ENCODE data around the gene KCNV2. TPM values are rescaled to one million over a fixed set of nuclear protein-coding genes. Genes with fewer than 3 reads are reported as not detected.

KCNV2 gene
- total and polyA plus RNA-seq, 4 donors = 0.10 TPM; not detected in 3

DNA sequence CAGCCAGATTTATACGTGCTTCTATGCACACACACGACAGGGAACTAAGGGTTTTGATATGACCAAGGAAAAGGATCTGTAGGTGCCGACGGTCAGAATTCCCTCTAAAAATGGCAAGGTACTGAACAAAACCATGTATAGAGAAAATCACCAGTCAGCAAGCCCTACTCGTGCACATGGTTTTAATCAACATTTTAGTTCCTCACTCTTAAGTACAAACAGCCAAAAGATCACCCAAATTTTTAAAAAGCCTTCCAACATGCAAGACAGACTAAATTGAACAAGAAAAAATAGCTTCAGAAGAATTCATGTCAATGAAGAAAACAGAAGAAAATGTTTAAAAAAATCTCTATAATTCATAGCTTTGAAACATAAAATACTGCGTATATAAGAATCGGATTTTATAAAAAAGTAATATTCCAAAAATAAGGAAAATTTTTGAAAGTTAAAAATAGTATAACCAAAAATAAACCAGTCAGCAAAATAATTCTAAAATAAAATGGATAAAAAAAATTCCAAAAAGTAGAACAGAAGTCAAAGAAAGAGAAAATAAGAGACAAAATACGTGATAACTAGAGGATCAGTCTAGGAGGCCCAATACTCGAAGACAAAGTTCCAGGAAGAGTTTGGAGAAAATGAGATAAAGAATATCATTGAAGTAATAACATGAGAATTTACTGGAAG is 43.0 kb upstream of the KCNV2 start:
- TF ChIP-seq NR2F2 (IDR thresholded peaks at IDR 0.05) (no peak), EGR1 (IDR thresholded peaks at IDR 0.05; ENCODE audit: low read depth in 2 of 2) (no peak)
- H3K9me3 ChIP-seq (ENCODE audit: control insufficient read depth in 4 of 4, low read length in 3 of 4) = no peaks in the 10 kb centered on the region
- WGBS = 87% methylated on average over 9 of the region's 9 CpGs
- H3K4me3 ChIP-seq (ENCODE audit: low read depth in 1 of 3, low read length in 3 of 3) = no peak overlapping the region
- H3K9ac ChIP-seq (ENCODE audit: low read depth in 1 of 2, low read length in 2 of 2) = no peak overlapping the region
- H3K4me1 ChIP-seq (ENCODE audit: control insufficient read depth in 4 of 4, insufficient read depth in 4 of 4, low read length in 3 of 4) = no peaks in the 10 kb centered on the region
- H3K27me3 ChIP-seq (ENCODE audit: control insufficient read depth in 4 of 4, insufficient read depth in 4 of 4, low read length in 3 of 4) = no peaks in the 10 kb centered on the region
- H3K27ac ChIP-seq (ENCODE audit: low read depth in 1 of 2, low read length in 2 of 2) = no peak overlapping the region
- H3K36me3 ChIP-seq (ENCODE audit: control insufficient read depth in 4 of 4, insufficient read depth in 3 of 4, low read depth in 1 of 4, low read length in 3 of 4) = no peaks in the 10 kb centered on the region
- no peak for DNase-seq (ENCODE audit: low spot score)

DNA sequence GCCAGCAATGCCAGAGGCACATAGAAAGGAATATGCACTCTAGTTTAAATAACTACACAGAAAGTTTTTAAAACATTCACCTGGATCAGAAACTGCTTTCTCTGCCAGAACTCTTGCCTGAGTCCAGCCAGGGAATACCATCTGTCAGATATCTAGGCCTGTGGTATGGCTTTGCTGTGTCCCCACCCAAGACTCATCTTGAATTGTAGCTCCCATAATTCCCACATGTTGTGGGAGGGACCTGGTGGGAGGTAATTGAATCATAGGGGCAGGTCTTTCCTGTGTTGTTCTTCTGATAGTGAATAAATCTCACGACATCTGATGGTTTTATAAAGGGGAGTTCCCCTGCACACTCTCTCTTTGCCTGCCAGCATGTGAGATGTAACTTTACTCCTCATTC is 41.5 kb upstream of the KCNV2 start:
- TF ChIP-seq JUND (IDR thresholded peaks at IDR 0.05) (no peak), GABPA (IDR thresholded peaks at IDR 0.05 in 1 of 2, conservative IDR thresholded peaks at IDR 0.05 in 1 of 2) (no peak), SP1 (IDR thresholded peaks at IDR 0.05) (no peak), NR2F2 (IDR thresholded peaks at IDR 0.05) (no peak), HNF4G (IDR thresholded peaks at IDR 0.05) (no peak), HNF4A (conservative IDR thresholded peaks at IDR 0.05) (no peak), RXRA (IDR thresholded peaks at IDR 0.05) (no peak), FOXA1 (IDR thresholded peaks at IDR 0.05) (no peak), EGR1 (IDR thresholded peaks at IDR 0.05; ENCODE audit: low read depth in 2 of 2) (no peak)
- TF ChIP-seq, protein P1, sequence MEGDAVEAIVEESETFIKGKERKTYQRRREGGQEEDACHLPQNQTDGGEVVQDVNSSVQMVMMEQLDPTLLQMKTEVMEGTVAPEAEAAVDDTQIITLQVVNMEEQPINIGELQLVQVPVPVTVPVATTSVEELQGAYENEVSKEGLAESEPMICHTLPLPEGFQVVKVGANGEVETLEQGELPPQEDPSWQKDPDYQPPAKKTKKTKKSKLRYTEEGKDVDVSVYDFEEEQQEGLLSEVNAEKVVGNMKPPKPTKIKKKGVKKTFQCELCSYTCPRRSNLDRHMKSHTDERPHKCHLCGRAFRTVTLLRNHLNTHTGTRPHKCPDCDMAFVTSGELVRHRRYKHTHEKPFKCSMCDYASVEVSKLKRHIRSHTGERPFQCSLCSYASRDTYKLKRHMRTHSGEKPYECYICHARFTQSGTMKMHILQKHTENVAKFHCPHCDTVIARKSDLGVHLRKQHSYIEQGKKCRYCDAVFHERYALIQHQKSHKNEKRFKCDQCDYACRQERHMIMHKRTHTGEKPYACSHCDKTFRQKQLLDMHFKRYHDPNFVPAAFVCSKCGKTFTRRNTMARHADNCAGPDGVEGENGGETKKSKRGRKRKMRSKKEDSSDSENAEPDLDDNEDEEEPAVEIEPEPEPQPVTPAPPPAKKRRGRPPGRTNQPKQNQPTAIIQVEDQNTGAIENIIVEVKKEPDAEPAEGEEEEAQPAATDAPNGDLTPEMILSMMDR (IDR thresholded peaks at IDR 0.05; ENCODE audit: low read depth, low read length, missing input control) = no peak
- TF ChIP-seq, protein P2, sequence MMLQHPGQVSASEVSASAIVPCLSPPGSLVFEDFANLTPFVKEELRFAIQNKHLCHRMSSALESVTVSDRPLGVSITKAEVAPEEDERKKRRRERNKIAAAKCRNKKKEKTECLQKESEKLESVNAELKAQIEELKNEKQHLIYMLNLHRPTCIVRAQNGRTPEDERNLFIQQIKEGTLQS (IDR thresholded peaks at IDR 0.05) = no peak
- TF ChIP-seq, protein P3, sequence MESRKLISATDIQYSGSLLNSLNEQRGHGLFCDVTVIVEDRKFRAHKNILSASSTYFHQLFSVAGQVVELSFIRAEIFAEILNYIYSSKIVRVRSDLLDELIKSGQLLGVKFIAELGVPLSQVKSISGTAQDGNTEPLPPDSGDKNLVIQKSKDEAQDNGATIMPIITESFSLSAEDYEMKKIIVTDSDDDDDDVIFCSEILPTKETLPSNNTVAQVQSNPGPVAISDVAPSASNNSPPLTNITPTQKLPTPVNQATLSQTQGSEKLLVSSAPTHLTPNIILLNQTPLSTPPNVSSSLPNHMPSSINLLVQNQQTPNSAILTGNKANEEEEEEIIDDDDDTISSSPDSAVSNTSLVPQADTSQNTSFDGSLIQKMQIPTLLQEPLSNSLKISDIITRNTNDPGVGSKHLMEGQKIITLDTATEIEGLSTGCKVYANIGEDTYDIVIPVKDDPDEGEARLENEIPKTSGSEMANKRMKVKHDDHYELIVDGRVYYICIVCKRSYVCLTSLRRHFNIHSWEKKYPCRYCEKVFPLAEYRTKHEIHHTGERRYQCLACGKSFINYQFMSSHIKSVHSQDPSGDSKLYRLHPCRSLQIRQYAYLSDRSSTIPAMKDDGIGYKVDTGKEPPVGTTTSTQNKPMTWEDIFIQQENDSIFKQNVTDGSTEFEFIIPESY (IDR thresholded peaks at IDR 0.05) = no peak
- TF ChIP-seq, protein P4, sequence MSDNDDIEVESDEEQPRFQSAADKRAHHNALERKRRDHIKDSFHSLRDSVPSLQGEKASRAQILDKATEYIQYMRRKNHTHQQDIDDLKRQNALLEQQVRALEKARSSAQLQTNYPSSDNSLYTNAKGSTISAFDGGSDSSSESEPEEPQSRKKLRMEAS (IDR thresholded peaks at IDR 0.05) = no peak
- TF ChIP-seq, protein P5, sequence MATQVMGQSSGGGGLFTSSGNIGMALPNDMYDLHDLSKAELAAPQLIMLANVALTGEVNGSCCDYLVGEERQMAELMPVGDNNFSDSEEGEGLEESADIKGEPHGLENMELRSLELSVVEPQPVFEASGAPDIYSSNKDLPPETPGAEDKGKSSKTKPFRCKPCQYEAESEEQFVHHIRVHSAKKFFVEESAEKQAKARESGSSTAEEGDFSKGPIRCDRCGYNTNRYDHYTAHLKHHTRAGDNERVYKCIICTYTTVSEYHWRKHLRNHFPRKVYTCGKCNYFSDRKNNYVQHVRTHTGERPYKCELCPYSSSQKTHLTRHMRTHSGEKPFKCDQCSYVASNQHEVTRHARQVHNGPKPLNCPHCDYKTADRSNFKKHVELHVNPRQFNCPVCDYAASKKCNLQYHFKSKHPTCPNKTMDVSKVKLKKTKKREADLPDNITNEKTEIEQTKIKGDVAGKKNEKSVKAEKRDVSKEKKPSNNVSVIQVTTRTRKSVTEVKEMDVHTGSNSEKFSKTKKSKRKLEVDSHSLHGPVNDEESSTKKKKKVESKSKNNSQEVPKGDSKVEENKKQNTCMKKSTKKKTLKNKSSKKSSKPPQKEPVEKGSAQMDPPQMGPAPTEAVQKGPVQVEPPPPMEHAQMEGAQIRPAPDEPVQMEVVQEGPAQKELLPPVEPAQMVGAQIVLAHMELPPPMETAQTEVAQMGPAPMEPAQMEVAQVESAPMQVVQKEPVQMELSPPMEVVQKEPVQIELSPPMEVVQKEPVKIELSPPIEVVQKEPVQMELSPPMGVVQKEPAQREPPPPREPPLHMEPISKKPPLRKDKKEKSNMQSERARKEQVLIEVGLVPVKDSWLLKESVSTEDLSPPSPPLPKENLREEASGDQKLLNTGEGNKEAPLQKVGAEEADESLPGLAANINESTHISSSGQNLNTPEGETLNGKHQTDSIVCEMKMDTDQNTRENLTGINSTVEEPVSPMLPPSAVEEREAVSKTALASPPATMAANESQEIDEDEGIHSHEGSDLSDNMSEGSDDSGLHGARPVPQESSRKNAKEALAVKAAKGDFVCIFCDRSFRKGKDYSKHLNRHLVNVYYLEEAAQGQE (IDR thresholded peaks at IDR 0.05) = no peak
- Histone ChIP-seq H3K4me3 (ENCODE audit: low read depth in 1 of 3, low read length in 3 of 3) (no peak overlapping the region), H3K27ac (ENCODE audit: low read depth in 1 of 2, low read length in 2 of 2) (no peak overlapping the region), H3K9ac (ENCODE audit: low read depth in 1 of 2, low read length in 2 of 2) (no peak overlapping the region), H3K36me3 (ENCODE audit: control insufficient read depth in 4 of 4, insufficient read depth in 3 of 4, low read depth in 1 of 4, low read length in 3 of 4) (no peaks in the 10 kb centered on the region), H3K9me3 (ENCODE audit: control insufficient read depth in 4 of 4, low read length in 3 of 4) (no peaks in the 10 kb centered on the region), H3K27me3 (ENCODE audit: control insufficient read depth in 4 of 4, insufficient read depth in 4 of 4, low read length in 3 of 4) (no peaks in the 10 kb centered on the region), H3K4me1 (ENCODE audit: control insufficient read depth in 4 of 4, insufficient read depth in 4 of 4, low read length in 3 of 4) (no peaks in the 10 kb centered on the region)
- WGBS = 81% methylated on average over 1 of the region's 1 CpG
- DNase-seq (ENCODE audit: low spot score) = no peak

All from liver (tissue), 9 donors.